Mucosa of descending colon (tissue), 3 donors: ENCODE measurements around the gene ATP13A5. TPM values are rescaled to one million over a fixed set of nuclear protein-coding genes. Genes with fewer than 3 reads are reported as not detected.

ENCODE experiments used
- ATAC-seq: fragments of 200-7000 bp; cut with Tn5 transposase; one replicate; pipeline ENCODE4 v1.9.1; 2020; ENCODE audit warnings: mild to moderate bottlenecking, moderate library complexity
- DNase-seq, 3 donors: peaks; one replicate each; pipeline ENCODE4 v3.0.0-alpha.2; 2020
- H3K36me3 ChIP-seq: fragments of 200-600 bp; one replicate; pipeline ENCODE4 v1.8.0; 2021; ENCODE audit warnings: low read depth, mild to moderate bottlenecking
- H3K4me1 ChIP-seq: fragments of 200-600 bp; one replicate; pipeline ENCODE4 v1.8.0; 2021; ENCODE audit warnings: low read depth, mild to moderate bottlenecking
- H3K4me3 ChIP-seq: fragments of 200-600 bp; one replicate; pipeline ENCODE4 v1.8.0; 2021; ENCODE audit warnings: mild to moderate bottlenecking
- H3K9me3 ChIP-seq: fragments of 200-600 bp; one replicate; pipeline ENCODE4 v1.8.0; 2021; ENCODE audit warnings: mild to moderate bottlenecking
- CTCF ChIP-seq: fragments of 200-600 bp; IDR thresholded peaks from one replicate; pipeline ENCODE4 v1.8.0; 2022; ENCODE audit warnings: antibody characterized with exemption, mild to moderate bottlenecking
- intact Hi-C, 2 donors: fragments of 100-400 bp; cut with DNase I in 1 of 2; cut with micrococcal nuclease in 1 of 2; formaldehyde crosslinking; loops; one replicate each; pipeline versions ENCODE4 v1.11.0 to v1.11.1; 2022; cut with DNase I, micrococcal nuclease
- total RNA-seq, 3 donors: library from RNA; stranded (reverse); fragmentation: NEBNext Ultra II Directional in 2 of 3; extraction: Animal tissue kit (Norgen Biotek cat#: 25700) in 2 of 3; gene quantifications; one replicate each; pipeline versions ENCODE4 v1.2.1 to v1.2.4, GENCODE V29; 2021 to 2023
- donor health status: DM: no; HTN: no; CAD: no; lungs with moderate emphysema.
- donor health status: DM: no; HTN: no; CAD: no.
- donor health status: DM: no; HTN: yes; CAD: no.

Gene ATP13A5
- total RNA-seq, 3 donors from 2014 or later, result 0.35 to 0.61 (median 0.41) TPM

DNA sequence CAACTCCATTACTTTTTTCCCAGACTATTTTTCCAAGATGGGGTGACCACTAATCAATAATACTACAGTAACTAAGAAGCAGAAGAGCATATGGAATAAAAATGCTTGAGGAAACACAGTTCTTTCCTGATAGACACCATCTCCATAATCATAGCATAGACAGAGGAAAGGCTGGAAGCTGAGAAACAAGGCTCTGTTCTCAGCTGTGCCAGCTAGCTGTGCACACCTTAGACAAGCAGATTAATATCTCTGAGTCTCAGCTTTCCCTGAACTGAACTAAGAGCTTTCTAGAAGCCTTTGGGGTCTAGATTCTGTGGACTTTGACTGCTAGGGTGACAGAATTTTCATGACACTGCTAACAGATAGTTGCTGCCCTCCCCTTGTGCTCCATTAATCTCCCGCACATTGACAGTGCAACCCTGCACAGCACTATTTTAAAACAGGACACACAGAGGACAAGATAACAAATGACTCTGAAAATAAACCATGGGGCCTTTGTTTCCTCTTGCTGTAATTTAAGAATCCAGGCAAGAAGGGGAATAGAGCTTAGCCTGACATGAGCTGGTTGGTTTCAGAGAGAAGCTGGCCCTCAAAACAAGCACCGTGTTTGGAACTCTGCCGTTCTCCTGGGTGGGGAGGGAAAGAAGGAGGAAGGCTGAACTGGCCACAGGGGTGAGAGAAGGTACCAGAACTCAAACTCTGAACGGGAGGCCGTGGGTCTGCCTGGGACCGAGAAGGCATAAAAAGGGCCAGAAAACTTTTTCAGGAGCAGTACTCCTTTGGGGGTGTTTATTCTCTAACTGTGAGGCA is 67.4 kb downstream of the ATP13A5 start:
- no peaks in the 10 kb centered on the region for H3K9me3 ChIP-seq
- no peaks in the 10 kb centered on the region for H3K36me3 ChIP-seq
- H3K4me1 ChIP-seq, result no peaks in the 10 kb centered on the region
- no peak for TF ChIP-seq CTCF
- intact Hi-C loops, result no loop called here
- H3K4me3 ChIP-seq, result no peak overlapping the region
- DNase-seq (no peak), ATAC-seq (no peak)

DNA sequence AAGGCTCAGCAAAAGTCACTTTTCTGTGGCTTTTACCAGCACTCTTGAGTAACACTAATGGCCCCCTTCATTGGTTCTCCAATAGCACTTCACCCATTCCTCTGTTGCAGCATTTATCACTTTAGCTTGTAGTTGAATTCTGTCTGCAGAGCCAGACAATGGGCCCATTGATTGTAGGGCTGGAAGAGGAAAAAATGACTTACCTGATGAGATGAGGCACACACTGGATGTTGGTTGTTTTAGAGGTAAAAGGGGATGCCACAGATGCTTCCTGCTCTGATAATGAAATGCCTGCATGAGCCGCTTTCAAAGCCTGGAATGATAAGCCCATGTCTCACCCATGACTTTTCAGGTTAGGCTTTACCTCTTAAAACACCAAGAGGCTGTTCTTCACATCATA is 73.2 kb downstream of the ATP13A5 start:
- intact Hi-C loops, result no loop called here
- DNase-seq (no peak), ATAC-seq (no peak)
- no peak for TF ChIP-seq CTCF
- no peaks in the 10 kb centered on the region for H3K4me1 ChIP-seq
- no peaks in the 10 kb centered on the region for H3K36me3 ChIP-seq
- no peak overlapping the region for H3K4me3 ChIP-seq
- no peaks in the 10 kb centered on the region for H3K9me3 ChIP-seq

- no peak for TF ChIP-seq CTCF
- intact Hi-C loops, result no loop called here
- Histone ChIP-seq H3K4me3 (no peak overlapping the region), H3K9me3 (no peaks in the 10 kb centered on the region), H3K4me1 (no peaks in the 10 kb centered on the region), H3K36me3 (no peaks in the 10 kb centered on the region)
- DNase-seq (no peak), ATAC-seq (no peak)
Measured at GRCh38 chr3:193301433-193301832, 77.1 kb downstream of the ATP13A5 start.

DNA sequence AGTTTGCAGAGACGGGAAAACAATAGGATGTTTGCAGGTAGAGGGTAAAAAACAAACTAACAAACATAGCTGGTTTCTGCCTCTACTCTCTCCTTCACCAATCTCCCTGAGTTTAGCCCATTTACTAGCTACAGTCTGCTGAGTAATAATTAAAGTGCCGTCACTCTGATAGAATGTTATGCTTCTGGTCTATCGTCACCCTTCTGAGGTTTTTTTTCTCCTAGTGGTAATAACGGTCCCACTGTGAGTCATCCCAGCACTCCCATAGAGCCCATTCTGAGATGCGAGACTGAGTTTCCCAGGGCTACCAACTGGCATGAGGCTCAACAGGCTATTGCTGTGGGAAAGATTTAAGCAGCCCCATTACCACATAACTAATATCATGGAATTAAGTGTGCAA is 81.1 kb downstream of the ATP13A5 start:
- TF ChIP-seq CTCF, result no peak
- H3K9me3 ChIP-seq, result no peaks in the 10 kb centered on the region
- H3K4me3 ChIP-seq, result no peak overlapping the region
- intact Hi-C loops, result no loop called here
- DNase-seq (no peak), ATAC-seq (no peak)
- H3K4me1 ChIP-seq, result no peaks in the 10 kb centered on the region
- no peaks in the 10 kb centered on the region for H3K36me3 ChIP-seq

DNA sequence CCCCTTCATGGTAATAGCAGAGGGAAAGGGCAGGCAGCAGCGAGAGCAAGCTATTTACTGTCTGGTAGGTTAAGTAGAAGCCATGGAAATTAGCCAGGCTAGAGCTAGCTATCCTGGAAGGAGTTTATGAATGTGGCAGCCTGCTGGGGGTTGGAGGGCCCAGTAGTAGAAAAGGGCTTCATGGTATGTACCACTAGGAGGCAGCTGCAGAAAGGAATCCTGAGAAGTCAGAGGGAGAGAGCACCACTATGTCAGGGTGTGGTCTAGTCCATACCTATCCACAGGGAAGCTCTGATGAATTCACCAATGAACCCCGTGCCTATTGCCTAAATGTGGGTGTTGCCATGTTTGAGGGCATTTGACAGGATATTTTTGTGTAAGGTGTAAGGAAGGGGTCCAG is 82.6 kb downstream of the ATP13A5 start:
- no peak for DNase-seq
- Histone ChIP-seq H3K36me3 (no peaks in the 10 kb centered on the region), H3K4me3 (no peak overlapping the region), H3K4me1 (no peaks in the 10 kb centered on the region), H3K9me3 (no peaks in the 10 kb centered on the region)
- ATAC-seq, result no peak
- intact Hi-C loops, result no loop called here
- no peak for TF ChIP-seq CTCF
